GM12878 (cell line): ENCODE data around the gene MICAL3. TPM values are rescaled to one million over a fixed set of nuclear protein-coding genes. Genes with fewer than 3 reads are reported as not detected.

Source experiments
- ATAC-seq: fragments of 200-7000 bp; cut with Tn5 transposase; 3 replicates; pipeline ENCODE4 v1.9.1; 2020; ENCODE audit warnings: mild to moderate bottlenecking, moderate library complexity
- BruUV-seq: library from RNA; stranded (reverse); fragments of 400-500 nt; replicated peaks from 2 replicates; lab custom pipeline; 2021; lab: Mats Ljungman, UMichigan
- CTCF ChIA-PET: fragments of 300-600 bp; sonication (Branson Sonifier 250); formaldehyde crosslinking; extraction: SDS; loops from one replicate; lab custom pipeline; 2021; ENCODE audit warnings: inconsistent platforms; lab: Yijun Ruan, JAX
- POLR2A ChIA-PET: fragments of 350-600 bp; formaldehyde crosslinking; extraction: SDS; loops from one replicate; lab custom pipeline; 2021; ENCODE audit warnings: inconsistent platforms; lab: Charles Lee
- RAD21 ChIA-PET: fragments of 300-600 bp; sonication (Branson Sonifier 250); formaldehyde crosslinking; loops from one replicate; lab custom pipeline; 2023; ENCODE audit warnings: antibody characterized with exemption; ENCODE audit not compliant: unreplicated experiment; lab: Charles Lee
- SMC1A ChIA-PET: fragments of 300-600 bp; sonication (Branson Sonifier 250); formaldehyde crosslinking; loops from one replicate; lab custom pipeline; 2023; ENCODE audit not compliant: unreplicated experiment, uncharacterized antibody; lab: Charles Lee
- DNase-seq: peaks from one replicate; pipeline ENCODE4 v3.0.0-alpha.2; 2011; ENCODE audit warnings: low read depth, low spot score
- FAIRE-seq: peaks from 3 replicates; lab custom pipeline; 2011; peaks lifted over from hg19 to GRCh38; lab: Jason Lieb, UNC
- H2AFZ ChIP-seq: 2 replicates; pipeline ENCODE4 v1.6.0; 2011; ENCODE audit warnings: low read depth, low read length, control low read depth; ENCODE audit not compliant: control insufficient read depth
- H3K27ac ChIP-seq: 2 replicates; pipeline ENCODE4 v1.5.1; 2011; ENCODE audit warnings: control low read depth; ENCODE audit not compliant: control insufficient read depth, insufficient read depth
- H3K27me3 ChIP-seq, 2 experiments: replicated peaks in 1 of 2; 2 replicates each; pipeline versions ENCODE4 v1.6.0 to v1.6.1; 2011; ENCODE audit warnings: low read length in 1 of 2; ENCODE audit not compliant: control insufficient read depth in 2 of 2, insufficient read depth in 2 of 2
- H3K36me3 ChIP-seq, 2 experiments: 2 replicates each; pipeline ENCODE4 v1.5.1; 2011; ENCODE audit warnings: low read length in 1 of 2; ENCODE audit not compliant: control insufficient read depth in 2 of 2, insufficient read depth in 2 of 2
- H3K4me1 ChIP-seq: 2 replicates; pipeline ENCODE4 v1.6.1; 2011; ENCODE audit warnings: mild to moderate bottlenecking, low read length, moderate library complexity, mixed read lengths; ENCODE audit not compliant: control insufficient read depth, insufficient read depth
- H3K4me2 ChIP-seq: 2 replicates; pipeline ENCODE4 v1.6.0; 2011; ENCODE audit warnings: control low read depth; ENCODE audit not compliant: control insufficient read depth, insufficient read depth
- H3K4me3 ChIP-seq: fragments of 200-600 bp; sonication (generic); 2 replicates; pipeline ENCODE4 v1.5.1; 2016
- H3K79me2 ChIP-seq: 2 replicates; pipeline ENCODE4 v1.6.0; 2011; ENCODE audit warnings: low read length; ENCODE audit not compliant: control insufficient read depth, insufficient read depth
- H3K9ac ChIP-seq: 2 replicates; pipeline ENCODE4 v1.8.0; 2011; ENCODE audit warnings: low read length, control low read depth, mixed read lengths; ENCODE audit not compliant: control insufficient read depth, insufficient read depth
- H3K9me3 ChIP-seq: replicated peaks from 3 replicates; pipeline ENCODE4 v1.5.1; 2011; ENCODE audit warnings: mild to moderate bottlenecking, low read length; ENCODE audit not compliant: control insufficient read depth, insufficient read depth
- H4K20me1 ChIP-seq: 2 replicates; pipeline ENCODE4 v1.6.0; 2011; ENCODE audit not compliant: control insufficient read depth, insufficient read depth
- ATF7 ChIP-seq: fragments of 450-650 bp; IDR thresholded peaks from 2 replicates; pipeline ENCODE4 v1.6.1; 2016; ENCODE audit warnings: low read depth, mild to moderate bottlenecking
- CBX3 ChIP-seq: fragments of 200-600 bp; sonication (generic); IDR thresholded peaks from 2 replicates; pipeline ENCODE4 v1.6.1; 2016; ENCODE audit warnings: low read depth, borderline replicate concordance
- FOXM1 ChIP-seq: IDR thresholded peaks from 2 replicates; pipeline ENCODE4 v1.6.1; 2012; ENCODE audit warnings: low read depth, mild to moderate bottlenecking, inconsistent platforms, low read length, moderate library complexity
- HDAC2 ChIP-seq: fragments of 200-600 bp; sonication (generic); IDR thresholded peaks from 2 replicates; pipeline ENCODE4 v1.6.1; 2017
- KAT2A ChIP-seq: conservative IDR thresholded peaks from 2 replicates; pipeline ENCODE4 v1.6.1; 2011; ENCODE audit warnings: low read depth, low read length; ENCODE audit not compliant: control insufficient read depth
- KLF5 ChIP-seq: fragments of 450-650 bp; IDR thresholded peaks from 2 replicates; pipeline ENCODE4 v1.6.1; 2014; ENCODE audit warnings: mild to moderate bottlenecking; ENCODE audit not compliant: partially characterized antibody
- POLR2AphosphoS2 ChIP-seq: IDR thresholded peaks from 2 replicates; pipeline ENCODE4 v1.6.1; 2011; ENCODE audit warnings: low read depth, mild to moderate bottlenecking, low read length, improper control_type of control experiment, moderate library complexity
- RBBP5 ChIP-seq: fragments of 200-600 bp; sonication (generic); conservative IDR thresholded peaks from 2 replicates; pipeline ENCODE4 v1.6.1; 2016
- SIN3A ChIP-seq: IDR thresholded peaks from 2 replicates; pipeline ENCODE4 v1.6.1; 2012; ENCODE audit warnings: low read depth, low read length, improper control_type of control experiment
- SUPT20H ChIP-seq: IDR thresholded peaks from 2 replicates; pipeline ENCODE4 v1.6.1; 2011; ENCODE audit warnings: low read depth, mild to moderate bottlenecking, low read length, moderate library complexity, borderline replicate concordance; ENCODE audit not compliant: control insufficient read depth
- WRNIP1 ChIP-seq: IDR thresholded peaks from 2 replicates; pipeline ENCODE4 v1.6.1; 2011; ENCODE audit warnings: low read depth, low read length, improper control_type of control experiment, borderline replicate concordance
- YBX1 ChIP-seq: fragments of 450-650 bp; IDR thresholded peaks from 2 replicates; pipeline ENCODE4 v1.6.1; 2016; ENCODE audit warnings: antibody characterized with exemption
- ZSCAN29 ChIP-seq: fragments of 450-650 bp; IDR thresholded peaks from 2 replicates; pipeline ENCODE4 v1.6.1; 2017; ENCODE audit warnings: mild to moderate bottlenecking, moderate library complexity
- WGBS: methylation state at CpG from one replicate; pipeline ENCODE4 v1.1.6; 2016; ENCODE audit warnings: low lambda C conversion rate; ENCODE audit not compliant: insufficient replicate concordance, insufficient coverage; ENCODE audit errors: missing lambda C conversion rate; 5-methylcytosine and 5-hydroxymethylcytosine counted together
- in situ Hi-C: fragments of 300-500 bp; cut with MboI; formaldehyde crosslinking; loops from 9 replicates; pipeline ENCODE4 v1.14.3; 2018; ENCODE audit warnings: mixed read lengths
- intact Hi-C: fragments of 100-400 bp; cut with micrococcal nuclease; formaldehyde crosslinking; loops from one replicate; pipeline ENCODE4 v1.14.2; 2022; ENCODE audit not compliant: unreplicated experiment
- polyA plus RNA-seq, 11 experiments: library from polyadenylated mRNA; depleted of rRNA in 4 of 11; unstranded in 6 of 11; stranded (reverse) in 5 of 11; fragments of >200 nt; fragmentation: Nextera tagmentation in 4 of 11; fragmentation: Illumina TruSeq in 1 of 11; extraction: Ambion mirVana in 4 of 11; extraction: Trizol in 1 of 11; gene quantifications; 1 replicate in 1 of 11; 2 replicates in 10 of 11; pipeline versions ENCODE4 v1.2.1 to v1.2.3, GENCODE V29; 2011 to 2016; ENCODE audit warnings: inconsistent platforms in 2 of 11, missing spikeins in 2 of 11, low read depth in 1 of 11
- total RNA-seq, 4 experiments: library from RNA; depleted of rRNA in 3 of 4; stranded (reverse); fragments of >200 nt in 3 of 4; fragmentation: Illumina TruSeq in 1 of 4; extraction: Trizol in 1 of 4; gene quantifications; 2 replicates each; pipeline versions ENCODE4 v1.2.1 to v1.2.3, GENCODE V29; 2013 to 2021
- TF ChIP-seq, protein P1 (sequence below): fragments of 450-650 bp; IDR thresholded peaks from 2 replicates; pipeline ENCODE4 v1.6.1; 2016; ENCODE audit warnings: mild to moderate bottlenecking
- TF ChIP-seq, protein P2 (sequence below): IDR thresholded peaks from 2 replicates; pipeline ENCODE4 v1.6.1; 2011; ENCODE audit warnings: low read depth, mild to moderate bottlenecking, low read length, moderate library complexity, borderline replicate concordance; ENCODE audit errors: extremely low read depth
- TF ChIP-seq, protein P3 (sequence below): fragments of 150-350 bp; IDR thresholded peaks from 2 replicates; pipeline ENCODE4 v1.6.1; 2016; ENCODE audit warnings: low read depth, low read length

Gene MICAL3
- total and polyA plus RNA-seq, 10 of the 15 experiments (the other 5 are each of a cell fraction or from before 2014, with no cell fraction given), result 2.6 to 92.2 (median 24.0) TPM

DNA sequence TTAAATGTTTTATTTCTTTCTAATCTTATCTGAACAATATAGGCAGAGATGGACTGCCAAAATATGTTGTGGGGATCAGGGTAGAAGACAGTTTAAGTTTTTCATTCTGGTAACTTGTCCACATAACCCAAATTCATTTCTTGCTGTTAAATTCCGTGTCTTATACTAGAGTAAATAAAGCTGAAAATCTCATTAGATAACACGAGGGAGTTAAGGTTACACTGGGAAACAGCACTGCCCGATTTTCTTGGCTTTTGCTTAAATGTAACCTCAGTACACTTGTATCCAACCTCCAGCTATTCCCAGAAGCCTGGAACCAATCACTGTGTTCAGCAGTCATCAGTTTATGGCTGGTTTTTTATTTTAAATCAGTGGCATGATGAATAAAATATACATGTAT lies 48.2 kb downstream of the MICAL3 start:
- H3K36me3 ChIP-seq, result peaks cover 0 to 14% of the 10 kb centered on the region in 2 experiments; a peak in 3 of 4 replicates
- TF ChIP-seq KAT2A (no peak), FOXM1 (no peak), YBX1 (no peak), RBBP5 (no peak), KLF5 (no peak), ZSCAN29 (no peak), SIN3A (no peak), HDAC2 (no peak), ATF7 (no peak), CBX3 (no peak), POLR2AphosphoS2 (no peak), SUPT20H (no peak), WRNIP1 (no peak)
- TF ChIP-seq, protein P1, sequence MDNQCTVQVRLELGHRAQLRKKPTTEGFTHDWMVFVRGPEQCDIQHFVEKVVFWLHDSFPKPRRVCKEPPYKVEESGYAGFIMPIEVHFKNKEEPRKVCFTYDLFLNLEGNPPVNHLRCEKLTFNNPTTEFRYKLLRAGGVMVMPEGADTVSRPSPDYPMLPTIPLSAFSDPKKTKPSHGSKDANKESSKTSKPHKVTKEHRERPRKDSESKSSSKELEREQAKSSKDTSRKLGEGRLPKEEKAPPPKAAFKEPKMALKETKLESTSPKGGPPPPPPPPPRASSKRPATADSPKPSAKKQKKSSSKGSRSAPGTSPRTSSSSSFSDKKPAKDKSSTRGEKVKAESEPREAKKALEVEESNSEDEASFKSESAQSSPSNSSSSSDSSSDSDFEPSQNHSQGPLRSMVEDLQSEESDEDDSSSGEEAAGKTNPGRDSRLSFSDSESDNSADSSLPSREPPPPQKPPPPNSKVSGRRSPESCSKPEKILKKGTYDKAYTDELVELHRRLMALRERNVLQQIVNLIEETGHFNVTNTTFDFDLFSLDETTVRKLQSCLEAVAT, result no peak
- TF ChIP-seq, protein P2, sequence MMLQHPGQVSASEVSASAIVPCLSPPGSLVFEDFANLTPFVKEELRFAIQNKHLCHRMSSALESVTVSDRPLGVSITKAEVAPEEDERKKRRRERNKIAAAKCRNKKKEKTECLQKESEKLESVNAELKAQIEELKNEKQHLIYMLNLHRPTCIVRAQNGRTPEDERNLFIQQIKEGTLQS, result no peak
- TF ChIP-seq, protein P3, sequence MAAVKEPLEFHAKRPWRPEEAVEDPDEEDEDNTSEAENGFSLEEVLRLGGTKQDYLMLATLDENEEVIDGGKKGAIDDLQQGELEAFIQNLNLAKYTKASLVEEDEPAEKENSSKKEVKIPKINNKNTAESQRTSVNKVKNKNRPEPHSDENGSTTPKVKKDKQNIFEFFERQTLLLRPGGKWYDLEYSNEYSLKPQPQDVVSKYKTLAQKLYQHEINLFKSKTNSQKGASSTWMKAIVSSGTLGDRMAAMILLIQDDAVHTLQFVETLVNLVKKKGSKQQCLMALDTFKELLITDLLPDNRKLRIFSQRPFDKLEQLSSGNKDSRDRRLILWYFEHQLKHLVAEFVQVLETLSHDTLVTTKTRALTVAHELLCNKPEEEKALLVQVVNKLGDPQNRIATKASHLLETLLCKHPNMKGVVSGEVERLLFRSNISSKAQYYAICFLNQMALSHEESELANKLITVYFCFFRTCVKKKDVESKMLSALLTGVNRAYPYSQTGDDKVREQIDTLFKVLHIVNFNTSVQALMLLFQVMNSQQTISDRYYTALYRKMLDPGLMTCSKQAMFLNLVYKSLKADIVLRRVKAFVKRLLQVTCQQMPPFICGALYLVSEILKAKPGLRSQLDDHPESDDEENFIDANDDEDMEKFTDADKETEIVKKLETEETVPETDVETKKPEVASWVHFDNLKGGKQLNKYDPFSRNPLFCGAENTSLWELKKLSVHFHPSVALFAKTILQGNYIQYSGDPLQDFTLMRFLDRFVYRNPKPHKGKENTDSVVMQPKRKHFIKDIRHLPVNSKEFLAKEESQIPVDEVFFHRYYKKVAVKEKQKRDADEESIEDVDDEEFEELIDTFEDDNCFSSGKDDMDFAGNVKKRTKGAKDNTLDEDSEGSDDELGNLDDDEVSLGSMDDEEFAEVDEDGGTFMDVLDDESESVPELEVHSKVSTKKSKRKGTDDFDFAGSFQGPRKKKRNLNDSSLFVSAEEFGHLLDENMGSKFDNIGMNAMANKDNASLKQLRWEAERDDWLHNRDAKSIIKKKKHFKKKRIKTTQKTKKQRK, result no peak
- TF ChIP-seq, all 136 proteins: peak for 0
- in situ Hi-C loops (no loop called here), intact Hi-C loops (loop anchor here (10.0 kb wide), 1 partner anchor 129 kb away; no protein-coding TSS in a partner anchor)
- Histone ChIP-seq H3K4me1 (peaks cover 19% of the 10 kb centered on the region), H3K79me2 (peaks cover 22% of the 10 kb centered on the region), H2AFZ (no peak overlapping the region), H3K4me2 (peak overlapping the region; percentile 55; the same call in 1 of the 2 replicates), H4K20me1 (no peaks in the 10 kb centered on the region), H3K27ac (peak overlapping the region; percentile 37; the same call in 1 of the 2 replicates), H3K9ac (no peak overlapping the region), H3K9me3 (no peaks in the 10 kb centered on the region; the same call in 1 of the 3 replicates), H3K4me3 (no peak overlapping the region), H3K27me3 (no peaks in the 10 kb centered on the region)
- WGBS, result 15% methylated on average over 3 of the region's 3 CpGs
- ATAC-seq (no peak), DNase-seq (no peak), FAIRE-seq (no peak)
- ChIA-PET POLR2A (interaction anchor here (1.0 to 3.0 kb wide), 4 partner anchors 11 to 24 kb away, joined by 3 to 12 read pairs (median 6); no protein-coding TSS in a partner anchor), CTCF (interaction anchor here (0.5 to 2.4 kb wide), 4 partner anchors 11 to 23 kb away, joined by 3 to 7 read pairs (median 5); no protein-coding TSS in a partner anchor), SMC1A (interaction anchor here (0.7 to 4.2 kb wide), 7 partner anchors 10 to 100 kb away, joined by 3 to 34 read pairs (median 4); no protein-coding TSS in a partner anchor), RAD21 (interaction anchor here (1.2 to 3.8 kb wide), 3 partner anchors 12 to 100 kb away, joined by 3 to 24 read pairs (median 8); no protein-coding TSS in a partner anchor)
- no TSS peak for BruUV-seq
